ENCODE data around the gene C4orf33. TPM values are rescaled to one million over a fixed set of nuclear protein-coding genes. Genes with fewer than 3 reads are reported as not detected.
A peak's percentile ranks its signal among the peaks of the same experiment; 100 is the strongest.
"Not testable (repeated sequence)": the region's sequence is repeated elsewhere in the genome, so short reads cannot be mapped to it uniquely, and the experiment has no call there.

The C4orf33 gene, protein sequence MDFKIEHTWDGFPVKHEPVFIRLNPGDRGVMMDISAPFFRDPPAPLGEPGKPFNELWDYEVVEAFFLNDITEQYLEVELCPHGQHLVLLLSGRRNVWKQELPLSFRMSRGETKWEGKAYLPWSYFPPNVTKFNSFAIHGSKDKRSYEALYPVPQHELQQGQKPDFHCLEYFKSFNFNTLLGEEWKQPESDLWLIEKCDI
- 5.5 TPM for total RNA-seq
- long read RNA-seq, full-length matches to known transcripts = 4 of 7 reads
- long read RNA-seq, partial matches to known transcripts = 1 of 7 reads
- long read RNA-seq, other reads (novel, unspliced or antisense) = 2 of 7 reads

DNA sequence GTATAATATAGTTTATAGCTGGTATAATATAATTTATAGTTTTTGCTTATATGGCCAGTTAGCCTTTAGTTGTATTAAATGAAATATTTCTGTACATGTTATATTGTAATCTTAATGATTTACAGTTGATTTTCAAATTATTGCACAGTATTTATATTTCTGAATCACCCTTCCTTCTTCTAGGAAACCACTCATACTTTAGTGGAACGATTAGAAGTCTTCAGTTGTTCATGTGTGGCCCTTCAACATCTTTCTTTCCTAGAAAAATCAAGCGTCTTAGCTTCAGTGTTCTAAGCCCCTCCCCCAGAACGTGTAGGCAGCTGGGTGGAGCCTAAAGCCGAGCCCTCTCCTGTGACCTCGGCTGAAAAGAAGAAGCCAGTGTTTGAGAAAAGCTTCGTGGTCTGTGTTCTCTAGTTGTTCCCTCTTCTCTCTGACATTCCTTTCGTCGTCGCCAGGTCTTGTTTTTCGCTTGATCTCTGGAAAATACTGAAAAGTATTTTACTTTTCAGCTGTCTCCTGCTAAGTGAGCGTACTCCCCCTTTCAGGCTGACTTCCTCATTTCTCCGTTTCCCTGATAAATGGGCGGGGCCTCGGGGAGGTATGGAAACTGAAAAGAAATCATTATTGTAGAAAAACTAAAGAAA is at the start of gene C4orf33:
Gene C4orf33 (plus strand): TSS at position 342 of the 644 bp plus-strand sequence. CDS start 6,459 bp downstream, outside the sequence.
- no peak for DNase-seq (ENCODE audit: low spot score)

DNA sequence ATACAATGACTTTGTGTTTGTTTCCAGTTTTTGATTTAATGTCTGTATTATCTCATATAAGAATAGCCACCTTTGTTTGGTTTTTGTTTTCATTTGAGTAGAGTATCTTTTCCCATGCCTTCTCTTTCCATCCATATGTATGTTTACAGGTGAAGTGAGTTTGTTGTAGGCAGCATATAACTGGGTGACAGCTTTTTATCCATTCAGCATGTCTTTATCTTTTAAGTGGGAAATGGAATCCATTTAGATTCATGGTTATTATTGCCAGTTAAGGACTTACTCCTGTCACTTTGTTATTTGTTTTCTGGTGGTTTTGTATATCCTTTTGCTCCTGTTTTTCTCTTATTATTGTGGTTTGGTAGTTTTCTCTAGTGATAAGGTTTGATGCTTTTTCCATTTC is 36.9 kb upstream of the C4orf33 start:
- no peak for DNase-seq (ENCODE audit: low spot score)

DNA sequence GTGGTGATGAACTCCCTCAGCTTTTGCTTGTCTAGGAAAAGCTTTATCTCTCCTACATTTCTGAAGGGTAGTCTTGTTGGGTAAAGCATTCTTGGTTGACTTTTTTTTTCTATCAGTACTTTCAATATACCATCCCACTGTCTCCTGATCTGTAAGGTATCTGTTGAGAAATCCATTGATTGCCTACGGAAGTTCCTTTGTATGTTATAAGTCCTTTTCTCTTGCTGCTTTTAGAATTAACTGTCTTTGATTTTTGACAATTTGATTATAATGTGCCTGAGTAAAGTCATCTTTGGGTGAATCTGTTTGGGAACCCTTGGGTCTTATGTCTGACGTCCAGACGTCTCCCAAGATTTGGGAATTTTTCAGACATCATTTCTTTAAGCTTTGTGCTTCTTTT is 33.4 kb upstream of the C4orf33 start:
- DNase-seq (ENCODE audit: low spot score) = no peak

DNA sequence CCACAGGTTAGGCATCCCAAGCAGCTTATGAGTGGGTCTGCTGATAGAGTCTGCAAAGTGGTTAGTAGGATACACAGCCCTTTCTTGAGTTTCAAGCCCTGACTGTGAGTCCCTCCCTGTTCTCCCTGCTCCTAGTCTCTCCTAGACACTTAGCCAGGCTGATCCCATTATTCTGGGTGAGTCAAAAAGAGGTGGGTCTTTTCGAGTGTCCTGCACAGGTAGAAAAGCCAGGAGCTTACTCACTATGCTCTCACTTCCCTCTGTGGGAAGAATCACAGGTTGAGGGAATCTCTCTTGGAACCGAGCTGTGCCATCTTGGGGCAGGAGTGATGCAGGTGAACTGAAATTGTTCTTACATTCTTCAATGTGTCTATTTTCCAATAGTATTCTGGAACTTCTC is 32.3 kb upstream of the C4orf33 start:
- no peak for DNase-seq (ENCODE audit: low spot score)

DNA sequence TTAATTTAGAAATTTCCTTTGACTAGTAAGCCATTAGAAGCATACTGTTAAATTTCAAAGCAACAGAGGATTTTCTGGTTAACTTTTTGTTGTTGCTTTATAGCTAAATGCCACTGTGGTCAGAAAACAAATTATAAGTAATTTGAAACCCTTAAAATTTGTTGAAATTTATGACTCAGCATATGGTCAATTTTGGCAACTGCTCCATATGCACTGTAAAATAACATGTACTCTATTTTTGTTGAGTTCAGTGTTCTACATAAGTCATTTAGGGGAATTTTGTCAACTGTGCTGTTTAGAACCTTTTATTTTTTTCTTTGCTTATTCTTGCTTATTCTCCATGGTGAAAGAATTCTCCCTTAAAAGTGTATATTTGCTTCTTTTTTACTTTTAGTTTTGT is 31.2 kb upstream of the C4orf33 start:
- no peak for DNase-seq (ENCODE audit: low spot score)

DNA sequence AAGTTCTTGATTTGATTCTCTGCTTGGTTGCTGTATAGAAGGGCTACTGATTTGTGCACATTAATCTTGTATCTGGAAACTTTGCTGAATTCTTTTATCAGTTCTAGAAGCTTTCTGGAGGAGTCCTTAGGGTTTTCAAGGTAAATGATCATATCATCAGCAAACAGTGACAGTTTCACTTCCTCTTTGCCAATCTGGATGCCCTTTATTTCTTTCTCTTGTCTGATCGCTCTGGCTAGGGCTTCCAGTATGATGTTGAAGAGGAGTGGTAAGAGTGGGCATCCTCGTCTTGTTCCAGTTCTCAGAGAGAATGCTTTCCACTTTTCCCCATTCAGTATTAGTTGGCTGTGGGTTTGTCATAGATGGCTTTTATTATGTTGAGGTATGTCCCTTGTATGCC is 26.4 kb upstream of the C4orf33 start:
- DNase-seq (ENCODE audit: low spot score) = not testable (repeated sequence)

DNA sequence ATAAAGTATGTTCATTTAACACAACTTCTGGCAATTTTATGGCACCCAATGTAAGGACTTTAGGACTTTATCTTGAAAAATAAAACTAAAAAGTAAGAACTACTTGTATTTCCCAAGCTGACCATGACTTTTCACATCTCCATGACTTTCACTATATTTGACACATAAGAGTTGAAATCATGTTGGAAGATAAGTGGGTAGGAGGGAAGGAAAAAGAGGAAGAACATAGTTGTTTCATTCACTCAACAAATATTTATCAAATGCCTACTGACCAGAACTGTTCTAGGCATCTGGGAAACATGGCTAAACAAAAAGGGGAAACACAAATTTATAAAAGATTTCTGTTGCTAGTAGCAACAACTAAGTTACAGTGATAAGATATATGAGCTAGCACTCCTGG is 18.6 kb upstream of the C4orf33 start:
- no peak for DNase-seq (ENCODE audit: low spot score)

DNA sequence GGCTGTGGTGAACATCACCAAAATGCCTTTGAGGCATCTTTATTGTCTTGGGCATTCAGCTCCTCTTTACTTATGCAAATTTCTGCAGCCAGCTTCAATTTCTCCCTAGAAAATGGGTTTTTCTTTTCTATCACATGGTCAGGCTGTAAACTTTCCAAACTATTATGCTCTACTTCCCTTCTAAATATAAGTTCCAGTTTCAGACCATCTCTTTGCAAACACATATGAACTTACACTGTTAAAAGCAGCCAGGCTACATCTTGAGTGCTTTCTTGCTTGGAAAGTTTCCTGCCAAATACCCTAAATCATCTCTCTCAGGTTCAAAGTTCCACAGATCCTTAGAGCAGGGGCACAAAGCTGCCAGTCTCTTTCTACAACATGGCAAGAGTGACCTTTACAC is 15.8 kb upstream of the C4orf33 start:
- no peak for DNase-seq (ENCODE audit: low spot score)

DNA sequence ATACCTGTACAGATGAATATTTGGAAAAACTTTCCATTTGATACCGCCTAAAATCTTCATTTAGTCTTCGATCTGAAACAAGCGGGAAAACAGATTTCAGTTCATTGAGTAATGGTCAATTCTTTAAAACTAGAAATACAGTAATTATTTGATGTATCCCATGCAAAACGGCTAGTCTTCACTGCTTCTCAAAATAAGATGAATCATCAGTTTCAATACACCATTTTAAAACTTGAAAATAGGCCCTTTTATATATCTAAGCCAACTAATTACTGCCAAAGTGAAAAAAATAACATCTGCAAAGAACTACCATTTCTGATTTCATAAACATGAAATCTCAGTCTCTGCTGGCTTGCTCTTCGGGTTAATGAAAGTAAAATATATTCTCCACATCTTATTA is 13.7 kb upstream of the C4orf33 start:
- no peak for DNase-seq (ENCODE audit: low spot score)

DNA sequence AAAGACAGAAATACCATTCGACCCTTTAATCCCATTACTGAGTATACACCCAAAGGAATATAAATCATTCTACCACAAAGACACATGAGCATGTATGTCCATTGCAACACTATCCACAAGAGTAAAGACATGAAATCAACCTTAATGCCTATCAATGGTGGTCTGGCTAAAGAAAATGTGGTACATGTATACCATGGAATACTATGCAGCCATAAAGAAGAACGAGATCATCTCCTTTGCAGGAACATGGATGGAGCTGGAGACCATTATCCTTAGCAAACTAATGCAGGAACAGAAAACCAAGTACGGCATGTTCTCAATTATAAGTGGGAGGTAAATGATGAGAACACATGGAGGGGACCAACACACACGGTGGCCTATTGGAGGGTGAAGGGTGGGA is 10.5 kb upstream of the C4orf33 start:
- DNase-seq (ENCODE audit: low spot score) = no peak

DNA sequence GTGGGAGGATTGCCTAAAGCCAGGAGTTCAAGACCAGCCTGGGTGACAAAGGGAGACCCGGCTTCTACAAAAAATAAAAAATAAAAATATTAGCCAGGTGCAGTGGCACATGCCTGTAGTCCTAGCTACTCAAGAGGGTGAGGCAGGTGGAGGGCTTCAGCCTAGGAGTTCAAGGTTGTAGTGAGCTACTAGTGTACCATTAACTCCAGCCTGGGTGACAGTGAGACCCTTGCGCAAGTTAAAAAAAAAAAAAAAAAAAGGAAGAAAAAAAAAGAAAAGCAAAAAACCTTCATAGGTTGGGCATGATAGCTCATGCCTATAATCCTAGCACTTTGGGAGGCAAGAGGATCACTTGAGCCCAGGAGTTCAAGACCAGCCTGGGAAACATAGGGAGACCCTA is 8.4 kb upstream of the C4orf33 start:
- no peak for DNase-seq (ENCODE audit: low spot score)

DNA sequence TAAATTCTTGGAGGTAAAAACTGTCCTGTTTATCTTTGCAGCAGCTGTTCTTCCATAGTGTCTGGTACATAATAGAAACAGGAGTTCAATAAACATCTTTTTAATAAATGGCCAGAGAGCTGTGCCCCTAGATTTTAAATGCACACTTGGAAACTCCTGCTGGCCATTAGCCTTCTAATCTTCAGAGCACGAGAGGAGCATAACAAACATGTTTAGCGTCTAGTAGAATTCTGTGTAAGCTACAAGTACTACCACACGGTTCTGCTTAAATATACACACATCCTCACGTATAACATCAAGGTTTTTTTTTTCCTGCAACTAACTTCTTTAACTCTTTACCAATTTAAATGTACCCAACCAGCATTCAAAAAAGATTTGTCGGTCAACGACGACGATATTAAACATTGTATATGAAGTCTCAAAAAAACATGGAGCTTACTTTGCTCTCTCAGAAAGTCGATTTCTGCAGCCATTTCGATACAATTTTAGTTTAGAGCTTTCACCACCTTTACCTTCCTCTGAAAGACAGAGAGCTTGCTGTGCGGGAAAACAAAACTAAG is 3.2 kb upstream of the C4orf33 start:
- DNase-seq (ENCODE audit: low spot score) = no peak

DNA sequence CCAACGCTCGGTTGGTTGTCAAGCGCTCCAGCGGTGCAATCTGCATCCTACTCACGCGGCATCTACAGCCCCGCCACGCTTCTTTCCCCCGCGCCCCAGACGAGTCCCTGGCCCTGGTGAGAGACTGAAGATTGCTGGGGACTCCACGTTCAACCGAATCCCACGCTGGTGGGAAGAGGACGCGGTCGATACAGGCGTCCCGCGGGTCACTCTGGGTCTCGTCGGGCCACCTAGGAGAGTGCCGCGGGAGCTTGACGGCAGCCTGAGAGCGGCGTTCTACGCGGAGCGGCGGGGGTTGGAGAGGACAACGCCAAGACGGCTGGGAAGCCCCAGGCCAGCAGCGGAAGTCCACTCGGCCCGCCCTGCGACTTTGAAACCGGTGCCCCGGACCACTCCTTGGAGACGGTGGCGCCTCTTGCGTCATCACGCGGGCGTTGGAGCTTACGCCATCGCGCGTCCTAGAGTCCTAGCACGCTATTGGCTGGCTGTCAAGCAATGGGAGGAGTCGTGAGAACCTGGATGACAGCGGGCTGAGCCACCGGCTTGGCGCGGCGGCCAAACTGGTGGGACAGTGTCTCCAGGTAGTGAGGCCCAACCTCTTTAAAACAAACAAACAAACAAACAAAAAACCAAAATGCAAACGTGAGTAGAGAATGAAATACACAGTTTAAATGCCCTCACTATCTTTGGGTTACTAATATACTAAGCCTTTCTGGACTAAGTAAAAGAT is 2.6 kb upstream of the C4orf33 start, which contains the start of gene SCLT1:
Gene SCLT1 (minus strand): TSS at position 349 of the 730 bp plus-strand sequence. CDS start 436 bp downstream, outside the sequence.
- peak; percentile 100 for DNase-seq (ENCODE audit: low spot score)

DNA sequence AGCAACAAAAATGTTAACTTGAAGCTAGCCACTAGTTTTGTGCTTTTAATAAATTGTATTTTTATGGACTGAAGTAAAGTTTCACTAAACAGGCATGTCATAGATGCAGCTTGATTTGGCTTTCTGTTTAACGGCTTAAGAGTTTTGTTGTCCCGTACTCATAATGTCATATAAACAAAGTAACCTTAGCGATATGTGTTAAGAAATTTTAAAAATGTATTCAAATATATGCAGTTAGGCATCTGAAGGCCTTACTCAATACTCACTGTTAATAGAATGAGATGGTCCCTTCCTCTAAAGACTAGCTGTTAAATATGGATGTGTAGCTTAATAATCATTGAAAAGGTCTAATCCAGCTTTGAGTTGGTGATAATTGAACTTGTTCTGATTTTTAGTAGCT is 1.6 kb upstream of the C4orf33 start:
- DNase-seq (ENCODE audit: low spot score) = no peak

DNA sequence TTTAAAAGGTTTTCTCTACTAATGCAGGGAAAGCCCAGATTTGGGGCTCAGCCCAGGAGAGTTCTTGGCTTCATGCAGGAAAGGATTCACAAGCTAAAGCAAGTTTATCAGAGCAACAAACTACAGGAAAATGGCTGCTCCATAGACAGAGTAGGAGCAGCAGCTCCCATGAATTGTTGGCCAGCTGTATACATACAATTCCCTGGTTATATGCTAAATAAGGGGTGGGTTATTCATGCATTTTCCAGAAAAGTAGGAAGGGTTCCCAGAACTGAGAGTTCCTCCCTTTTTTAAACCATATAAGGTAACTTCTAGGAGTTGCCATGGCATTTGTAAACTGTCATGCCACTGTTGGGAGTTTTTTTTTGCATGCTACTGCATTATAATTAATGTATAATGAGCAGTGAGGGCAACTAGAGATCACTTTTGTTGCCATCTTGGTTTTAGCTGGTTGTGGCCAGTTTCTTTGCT is 2.6 kb downstream of the C4orf33 start:
- no peak for DNase-seq (ENCODE audit: low spot score)

DNA sequence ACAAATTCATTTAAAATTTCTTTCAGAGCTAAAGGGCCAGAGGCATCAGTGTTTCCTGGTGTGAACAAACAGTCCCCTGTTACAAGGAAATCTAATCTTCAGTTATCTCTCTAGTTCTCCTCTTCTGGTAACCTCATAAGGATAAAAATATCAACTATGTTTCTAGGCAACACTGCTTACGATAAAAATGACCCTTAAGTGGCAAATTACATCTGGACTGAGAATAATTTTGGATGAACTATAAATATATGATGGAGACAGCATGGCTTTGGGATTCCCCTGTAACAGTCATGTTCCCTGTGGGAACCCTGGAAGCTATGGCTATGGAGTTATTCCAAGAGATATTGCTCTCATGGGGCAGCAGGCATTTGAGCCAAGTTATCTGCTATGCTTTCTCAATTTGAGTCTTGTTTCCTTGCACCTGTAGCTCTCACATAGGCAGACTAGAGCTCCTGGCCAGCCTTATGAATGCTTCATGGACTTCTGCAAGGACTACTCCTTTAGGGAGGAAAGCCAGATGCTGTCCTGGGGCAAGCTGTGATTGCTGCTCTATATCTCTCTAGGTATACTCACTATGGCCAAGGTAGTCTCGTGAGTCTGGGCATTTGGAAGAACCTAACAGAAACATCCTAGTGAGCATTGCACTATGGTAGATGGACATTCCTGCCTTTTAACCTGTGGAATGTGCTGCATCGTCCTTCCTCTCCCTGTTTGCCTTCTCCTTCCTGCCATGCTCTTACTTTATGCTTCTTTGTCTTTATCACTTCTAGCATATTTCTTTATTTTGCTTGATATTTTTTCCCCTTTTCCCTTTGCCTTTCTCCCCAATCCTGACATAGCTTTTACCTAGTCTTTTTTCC is 14.2 kb downstream of the C4orf33 start:
- no peak for DNase-seq (ENCODE audit: low spot score)

DNA sequence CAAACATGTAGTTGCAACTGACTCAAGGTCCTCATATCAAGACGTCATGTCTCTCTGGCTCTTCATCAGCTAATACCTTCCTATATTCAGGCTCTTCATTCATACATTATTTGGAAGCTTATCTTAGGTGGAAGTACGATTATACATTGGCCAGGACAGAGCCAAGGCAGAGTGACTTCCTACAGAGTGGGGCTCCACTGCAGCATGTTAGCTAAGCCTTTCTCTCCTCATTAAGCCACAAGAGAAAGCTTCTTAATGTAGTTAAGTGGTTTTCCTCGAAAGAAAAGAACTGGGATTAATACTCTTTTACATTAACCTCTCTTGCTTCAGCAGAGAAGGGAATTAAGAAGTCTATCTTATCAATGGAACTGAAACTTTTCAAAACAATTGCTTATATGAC is 15.0 kb downstream of the C4orf33 start:
- no peak for DNase-seq (ENCODE audit: low spot score)

DNA sequence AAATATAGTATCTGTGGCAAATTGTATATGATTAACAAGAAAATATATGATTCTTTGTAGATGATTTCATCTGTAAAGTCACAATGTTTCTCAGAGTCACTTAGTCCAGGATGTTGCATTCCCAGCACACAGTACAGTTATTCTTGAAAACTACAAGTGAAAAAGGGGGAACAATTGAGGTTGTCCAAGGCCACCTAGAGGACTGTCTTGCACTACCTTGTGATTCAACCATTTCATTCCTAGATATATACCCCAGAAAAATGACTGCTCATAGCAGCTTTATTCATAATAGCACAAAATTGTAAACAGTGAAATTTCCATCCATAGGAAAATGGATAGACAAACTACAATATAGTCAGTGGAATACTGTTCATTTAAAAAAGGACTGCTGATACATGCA is 16.0 kb downstream of the C4orf33 start:
- DNase-seq (ENCODE audit: low spot score) = no peak

DNA sequence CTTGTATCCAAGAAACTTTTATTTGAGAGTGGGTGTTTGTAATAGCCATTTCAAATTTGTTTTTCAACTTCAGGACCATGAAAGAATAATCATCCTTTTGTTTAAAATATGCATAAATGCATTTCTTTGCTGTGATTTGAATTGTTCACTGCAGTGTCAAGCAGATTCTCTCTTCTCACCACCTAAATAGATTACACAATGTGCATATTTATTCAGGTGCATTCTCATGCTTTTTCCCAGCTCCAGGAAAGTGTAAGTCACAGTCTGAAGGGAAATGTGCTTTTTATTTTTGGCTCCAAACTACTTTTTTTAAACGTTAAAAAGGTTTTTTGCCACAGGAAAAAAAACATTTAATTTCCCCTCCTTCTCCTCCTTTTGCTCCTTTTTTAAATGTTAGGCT is 17.5 kb downstream of the C4orf33 start:
- DNase-seq (ENCODE audit: low spot score) = no peak

DNA sequence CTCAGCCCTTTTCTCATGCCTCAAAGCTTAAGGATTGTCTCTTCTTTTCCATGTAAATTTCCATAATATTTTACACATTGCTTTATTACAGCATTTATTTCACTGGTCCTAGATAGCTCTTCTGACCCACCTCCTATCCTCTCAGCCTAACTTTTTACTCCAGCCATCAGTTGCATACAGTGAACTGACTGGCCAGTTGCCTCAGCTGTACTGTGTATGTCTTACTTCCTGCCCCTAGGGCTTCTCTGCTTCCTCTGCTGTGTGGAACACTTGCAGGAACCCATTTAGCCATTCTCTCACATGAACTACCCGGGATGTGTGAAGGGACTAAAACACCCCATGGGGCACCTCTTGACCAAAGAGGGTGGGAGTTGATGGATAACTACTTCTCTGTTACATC is 18.0 kb downstream of the C4orf33 start:
- no peak for DNase-seq (ENCODE audit: low spot score)

DNA sequence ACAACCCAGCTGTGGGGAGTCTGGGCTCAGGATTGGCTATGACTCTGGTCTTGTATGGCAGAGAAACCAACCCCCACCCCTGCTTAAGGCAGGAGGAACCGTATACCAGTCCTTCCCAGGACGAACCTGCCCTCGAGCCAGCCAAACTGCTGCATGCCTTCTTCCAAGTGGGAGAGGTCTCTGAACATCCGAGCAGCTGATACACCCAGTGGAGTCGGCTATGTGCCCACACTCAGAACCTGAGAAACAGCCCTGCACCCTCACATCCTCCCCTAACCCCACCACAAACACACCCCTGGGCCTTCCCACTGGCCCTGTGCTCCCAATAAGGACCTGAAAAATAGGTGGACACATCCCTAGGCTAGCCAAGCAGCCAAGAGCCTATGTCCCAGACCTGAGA is 21.8 kb downstream of the C4orf33 start:
- no peak for DNase-seq (ENCODE audit: low spot score)
